ENCODE results near the gene XRCC6. TPM values are rescaled to one million over a fixed set of nuclear protein-coding genes. Genes with fewer than 3 reads are reported as not detected.
"Not testable (repeated sequence)": the region's sequence is repeated elsewhere in the genome, so short reads cannot be mapped to it uniquely, and the experiment has no call there.

Gene XRCC6
- total RNA-seq, 4 donors from 2014 or later, result 236 to 277 (median 258) TPM

DNA sequence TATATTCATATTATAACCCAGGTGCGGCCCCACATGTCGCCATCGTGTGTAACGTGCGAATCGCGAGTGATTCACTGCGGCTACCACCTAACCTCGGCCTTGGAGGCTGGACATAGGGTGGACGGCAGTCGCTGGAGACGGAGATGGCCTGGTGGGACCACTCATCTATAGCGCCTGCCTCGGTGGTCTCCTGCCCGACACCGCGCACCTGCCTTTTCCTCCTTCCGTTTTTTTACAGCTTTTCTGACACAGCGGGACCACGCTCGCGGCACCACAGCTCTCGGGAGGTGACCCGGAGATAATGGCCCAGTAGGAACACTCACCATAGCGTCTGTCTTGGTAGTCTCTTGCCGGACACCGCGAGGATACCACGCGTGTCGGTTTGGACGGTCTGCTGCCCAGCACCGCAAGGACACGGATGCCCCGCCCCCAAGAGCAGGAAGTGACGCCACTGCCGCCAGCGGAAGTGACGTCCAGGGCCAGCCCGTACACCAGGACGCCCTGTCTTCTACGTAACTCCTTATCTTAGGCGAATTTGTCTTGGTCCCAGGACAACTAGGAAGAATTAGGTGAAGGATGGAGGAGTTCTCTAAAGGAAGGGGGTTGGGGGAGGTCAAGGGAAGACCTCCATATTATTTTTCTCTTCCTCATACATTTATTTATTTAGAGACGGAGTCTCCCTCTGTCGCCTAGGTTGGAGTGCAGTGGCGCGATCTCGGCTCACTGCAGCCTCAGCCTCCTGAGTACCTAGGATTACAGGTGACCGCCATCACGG lies 61.1 kb downstream of the XRCC6 start:
- 29 to 47% methylated on average over 24 to 26 of the region's 50 CpGs for WGBS, 2 donors (ENCODE audit: low coverage in 1 of 2)
- TF ChIP-seq POLR2AphosphoS5 (IDR thresholded peaks at IDR 0.05) (peak; percentile 86), POLR2A (IDR thresholded peaks at IDR 0.05) (peak; percentile 49 to 51), EP300 (IDR thresholded peaks at IDR 0.05) (no peak)
- Histone ChIP-seq H3K9me3 (no peaks in the 10 kb centered on the region), H3K4me3 (peak overlapping the region; percentile 35 to 65), H3K27ac (peak overlapping the region; percentile 43 to 86 (median 84)), H3K36me3 (peaks cover 0 to 37% of the 10 kb centered on the region in 2 donors), H3K27me3 (no peaks in the 10 kb centered on the region), H3K4me1 (peaks cover 0 to 28% (median 3%) of the 10 kb centered on the region in 3 donors)
- ATAC-seq, result peak; percentile 96

DNA sequence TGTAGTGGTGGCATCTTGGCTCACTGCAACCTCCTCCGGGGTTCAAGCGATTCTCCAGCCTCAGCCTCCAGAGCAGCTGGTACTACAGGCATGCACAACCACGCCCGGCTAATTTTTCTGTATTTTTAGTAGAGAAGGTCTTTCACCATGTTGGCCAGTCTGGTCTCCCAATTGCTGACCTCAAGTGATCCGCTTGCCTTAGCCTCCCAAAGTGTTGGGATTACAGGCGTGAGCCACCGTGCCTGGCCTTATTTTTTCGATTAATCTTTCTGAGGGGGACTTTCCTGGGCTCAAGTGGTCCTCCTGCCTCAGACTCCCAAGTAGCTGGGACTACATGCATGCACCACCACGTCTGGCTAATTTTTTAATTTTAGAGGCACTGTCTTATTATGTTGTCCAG lies 62.0 kb downstream of the XRCC6 start:
- Histone ChIP-seq H3K4me1 (peaks cover 0 to 37% (median 11%) of the 10 kb centered on the region in 3 donors), H3K27ac (peak overlapping the region in 3 of 4 donors; percentile 84 to 86 (median 85)), H3K4me3 (peak overlapping the region in 1 of 2 donors; percentile 65), H3K9me3 (no peaks in the 10 kb centered on the region), H3K36me3 (peaks cover 0 to 29% of the 10 kb centered on the region in 2 donors), H3K27me3 (no peaks in the 10 kb centered on the region)
- WGBS, 2 donors (ENCODE audit: low coverage in 1 of 2), result 78 to 91% methylated on average over 4 to 8 of the region's 9 CpGs
- ATAC-seq, result no peak
- TF ChIP-seq POLR2AphosphoS5 (IDR thresholded peaks at IDR 0.05) (no peak), POLR2A (IDR thresholded peaks at IDR 0.05) (no peak), EP300 (IDR thresholded peaks at IDR 0.05) (no peak)
- TF ChIP-seq, protein P1, sequence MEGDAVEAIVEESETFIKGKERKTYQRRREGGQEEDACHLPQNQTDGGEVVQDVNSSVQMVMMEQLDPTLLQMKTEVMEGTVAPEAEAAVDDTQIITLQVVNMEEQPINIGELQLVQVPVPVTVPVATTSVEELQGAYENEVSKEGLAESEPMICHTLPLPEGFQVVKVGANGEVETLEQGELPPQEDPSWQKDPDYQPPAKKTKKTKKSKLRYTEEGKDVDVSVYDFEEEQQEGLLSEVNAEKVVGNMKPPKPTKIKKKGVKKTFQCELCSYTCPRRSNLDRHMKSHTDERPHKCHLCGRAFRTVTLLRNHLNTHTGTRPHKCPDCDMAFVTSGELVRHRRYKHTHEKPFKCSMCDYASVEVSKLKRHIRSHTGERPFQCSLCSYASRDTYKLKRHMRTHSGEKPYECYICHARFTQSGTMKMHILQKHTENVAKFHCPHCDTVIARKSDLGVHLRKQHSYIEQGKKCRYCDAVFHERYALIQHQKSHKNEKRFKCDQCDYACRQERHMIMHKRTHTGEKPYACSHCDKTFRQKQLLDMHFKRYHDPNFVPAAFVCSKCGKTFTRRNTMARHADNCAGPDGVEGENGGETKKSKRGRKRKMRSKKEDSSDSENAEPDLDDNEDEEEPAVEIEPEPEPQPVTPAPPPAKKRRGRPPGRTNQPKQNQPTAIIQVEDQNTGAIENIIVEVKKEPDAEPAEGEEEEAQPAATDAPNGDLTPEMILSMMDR (IDR thresholded peaks at IDR 0.05), result no peak

DNA sequence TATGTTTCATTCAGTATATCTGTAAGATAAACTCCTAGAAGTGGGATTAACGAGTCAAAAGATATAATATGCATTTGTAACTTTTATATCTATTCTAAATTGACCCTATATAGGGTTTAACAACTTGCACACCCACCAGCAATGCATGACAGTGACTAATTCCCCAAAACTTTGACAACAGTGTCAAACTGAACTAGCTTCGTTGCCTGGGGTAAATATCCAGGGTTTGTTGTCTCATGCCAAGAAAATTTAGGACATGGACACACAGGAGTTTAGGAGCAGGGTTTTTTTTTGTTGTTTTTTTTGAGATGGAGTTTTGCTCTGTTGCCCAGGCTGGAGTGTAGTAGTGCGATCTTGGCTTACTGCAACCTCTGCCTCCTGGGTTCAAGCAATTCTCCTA lies 62.5 kb downstream of the XRCC6 start:
- no peak for ATAC-seq
- 74 to 82% methylated on average over 3 of the region's 3 CpGs for WGBS, 2 donors (ENCODE audit: low coverage in 1 of 2)
- no peaks in the 10 kb centered on the region for H3K27me3 ChIP-seq
- no peak overlapping the region for H3K27ac ChIP-seq
- peaks cover 0 to 23% of the 10 kb centered on the region in 2 donors for H3K36me3 ChIP-seq
- no peaks in the 10 kb centered on the region for H3K9me3 ChIP-seq
- no peak for TF ChIP-seq POLR2A (IDR thresholded peaks at IDR 0.05)
- H3K4me3 ChIP-seq, result no peak overlapping the region
- H3K4me1 ChIP-seq, result peaks cover 0 to 37% (median 11%) of the 10 kb centered on the region in 3 donors

DNA sequence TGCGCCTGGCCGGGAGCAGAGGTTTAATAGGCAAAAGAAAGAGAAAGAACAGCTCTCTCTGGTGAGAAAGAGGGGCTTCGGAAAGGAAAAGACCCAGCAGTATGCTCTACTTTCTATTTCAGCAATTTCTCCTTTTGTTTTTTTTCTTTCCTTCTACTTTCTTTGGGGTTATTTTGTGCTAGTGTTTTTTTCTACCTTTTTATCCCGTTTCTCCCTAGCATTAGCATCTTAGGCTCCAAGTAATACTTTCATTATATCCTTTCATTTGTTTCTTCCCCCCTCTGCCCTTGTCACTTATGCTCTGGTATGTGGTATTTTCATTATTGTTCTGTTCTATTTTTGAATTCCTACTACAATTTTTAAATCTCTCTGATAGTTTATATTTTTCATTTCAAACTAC lies 63.1 kb downstream of the XRCC6 start:
- no peak for ATAC-seq
- Histone ChIP-seq H3K36me3 (peaks cover 0 to 18% of the 10 kb centered on the region in 2 donors), H3K27me3 (no peaks in the 10 kb centered on the region), H3K4me1 (peaks cover 0 to 41% (median 11%) of the 10 kb centered on the region in 3 donors), H3K9me3 (no peaks in the 10 kb centered on the region), H3K27ac (no peak overlapping the region), H3K4me3 (no peak overlapping the region)
- 71% methylated on average over 4 of the region's 4 CpGs; no CpG with 5 or more reads in 1 of the 2 donors for WGBS, 2 donors (ENCODE audit: low coverage in 1 of 2)
- TF ChIP-seq EP300 (IDR thresholded peaks at IDR 0.05) (no peak), POLR2A (IDR thresholded peaks at IDR 0.05) (no peak), POLR2AphosphoS5 (IDR thresholded peaks at IDR 0.05) (no peak)
- TF ChIP-seq, protein P1 (IDR thresholded peaks at IDR 0.05), result no peak

DNA sequence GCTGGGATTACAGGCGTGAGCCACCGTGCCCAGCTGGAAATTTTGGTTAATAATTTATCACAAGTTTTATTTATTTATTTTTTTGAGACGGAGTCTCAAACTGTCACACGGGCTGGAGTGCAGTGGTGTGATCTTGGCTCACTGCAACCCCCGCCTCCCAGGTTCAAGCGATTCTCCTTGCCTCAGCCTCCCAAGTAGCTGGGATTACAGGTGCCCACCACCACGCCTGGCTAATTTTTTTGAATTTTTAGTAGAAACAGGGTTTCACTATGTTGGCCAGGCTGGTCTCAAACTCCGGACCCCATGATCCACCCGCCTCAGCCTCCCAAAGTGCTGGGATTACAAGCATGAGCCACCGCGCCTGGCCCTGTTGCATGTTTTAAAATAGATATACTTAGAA lies 65.8 kb downstream of the XRCC6 start:
- WGBS, 2 donors (ENCODE audit: low coverage in 1 of 2), result 88 to 92% methylated on average over 5 to 8 of the region's 11 CpGs
- not testable (repeated sequence) for H3K4me3 ChIP-seq, H3K27me3 ChIP-seq, ATAC-seq, H3K36me3 ChIP-seq, H3K9me3 ChIP-seq, H3K27ac ChIP-seq
- H3K4me1 ChIP-seq, result peaks cover 0 to 42% (median 16%) of the 10 kb centered on the region in 3 donors

DNA sequence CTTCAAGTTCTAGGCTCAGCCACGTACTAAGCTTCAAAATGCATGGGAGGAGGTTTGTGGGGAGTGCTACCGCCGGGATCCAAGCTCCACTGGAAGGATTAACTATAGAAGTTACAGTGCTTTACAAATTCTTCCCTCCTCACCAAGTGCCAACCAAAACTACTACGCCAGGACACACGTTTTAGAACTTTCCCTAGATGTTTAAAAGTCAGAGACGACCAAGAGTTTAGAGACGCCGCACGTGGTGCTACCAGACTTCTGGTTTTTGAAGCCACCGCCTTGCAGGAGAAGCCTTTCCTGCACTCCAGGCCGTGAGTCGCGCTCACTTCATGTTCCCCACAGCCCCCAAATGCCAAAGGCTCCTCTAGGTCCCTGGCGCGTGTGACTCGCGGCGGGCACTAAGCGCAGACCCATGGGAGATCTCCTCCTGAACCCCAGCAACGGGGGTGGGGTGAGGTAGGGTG lies 66.8 kb downstream of the XRCC6 start:
- no peaks in the 10 kb centered on the region for H3K9me3 ChIP-seq
- H3K36me3 ChIP-seq, result peaks cover 0 to under 1% of the 10 kb centered on the region in 2 donors
- H3K27ac ChIP-seq, result peak overlapping the region; percentile 90 to 99 (median 97)
- no peaks in the 10 kb centered on the region for H3K27me3 ChIP-seq
- no peak for TF ChIP-seq POLR2AphosphoS5 (IDR thresholded peaks at IDR 0.05)
- TF ChIP-seq EP300 (IDR thresholded peaks at IDR 0.05), result no peak
- TF ChIP-seq POLR2A (IDR thresholded peaks at IDR 0.05), result no peak
- H3K4me1 ChIP-seq, result peaks cover 0 to 38% (median 16%) of the 10 kb centered on the region in 3 donors
- 0% methylated on average over 6 to 7 of the region's 20 CpGs for WGBS, 2 donors (ENCODE audit: low coverage in 1 of 2)
- H3K4me3 ChIP-seq, result peak overlapping the region; percentile 77 to 87
- ATAC-seq, result no peak
